GM12878 (cell line): ENCODE results near the gene C1orf21.

Source experiments
- BHLHE40 ChIP-seq, 2 experiments: fragments of 450-650 bp in 1 of 2; IDR thresholded peaks; 2 replicates each; pipeline ENCODE4 v1.6.1; 2011 to 2017; ENCODE audit warnings: low read depth in 2 of 2, borderline replicate concordance in 1 of 2, improper control_type of control experiment in 1 of 2, low read length in 1 of 2, mild to moderate bottlenecking in 1 of 2
- CTCF ChIP-seq, 3 experiments: IDR thresholded peaks in 2 of 3; conservative IDR thresholded peaks in 1 of 3; 2 replicates each; pipeline ENCODE4 v1.5.1; 2011; ENCODE audit warnings: low read depth in 3 of 3, low read length in 3 of 3, mild to moderate bottlenecking in 3 of 3, control low read depth in 2 of 3, moderate library complexity in 2 of 3, inconsistent platforms in 1 of 3, mixed read lengths in 1 of 3; ENCODE audit not compliant: control insufficient read depth in 2 of 3, insufficient read depth in 1 of 3; ENCODE audit errors: extremely low read depth in 1 of 3
- JUNB ChIP-seq: IDR thresholded peaks from 2 replicates; pipeline ENCODE4 v1.6.1; 2016; ENCODE audit warnings: antibody characterized with exemption, mild to moderate bottlenecking
- JUND ChIP-seq: IDR thresholded peaks from 2 replicates; pipeline ENCODE4 v1.6.1; 2012; ENCODE audit warnings: low read depth, mild to moderate bottlenecking, low read length, improper control_type of control experiment, moderate library complexity
- LARP7 ChIP-seq: fragments of 450-650 bp; IDR thresholded peaks from 2 replicates; pipeline ENCODE4 v1.6.1; 2017; ENCODE audit warnings: mild to moderate bottlenecking
- POLR2A ChIP-seq: IDR thresholded peaks from 2 replicates; pipeline ENCODE4 v1.6.1; 2011; ENCODE audit warnings: low read depth, mild to moderate bottlenecking, low read length
- RB1 ChIP-seq: fragments of 450-650 bp; formaldehyde crosslinking; IDR thresholded peaks from 2 replicates; pipeline ENCODE4 v1.6.1; 2017; ENCODE audit warnings: mild to moderate bottlenecking, borderline replicate concordance
- SIN3A ChIP-seq: IDR thresholded peaks from 2 replicates; pipeline ENCODE4 v1.6.1; 2012; ENCODE audit warnings: low read depth, low read length, improper control_type of control experiment
- SP1 ChIP-seq: IDR thresholded peaks from one replicate; pipeline ENCODE4 v1.6.1; 2011; ENCODE audit warnings: low read depth, low read length
- TAF1 ChIP-seq: IDR thresholded peaks from 2 replicates; pipeline ENCODE4 v1.6.1; 2011; ENCODE audit warnings: mild to moderate bottlenecking, low read depth, low read length, borderline replicate concordance
- TF ChIP-seq, protein P1 (sequence below): IDR thresholded peaks from 2 replicates; pipeline ENCODE4 v1.6.1; 2012; ENCODE audit warnings: low read length, inconsistent platforms

GRCh38 chr1:184643661-184644060, 256.8 kb downstream of the C1orf21 start:
- no peak for TF ChIP-seq SIN3A
- no peak for TF ChIP-seq SP1
- no peak for TF ChIP-seq TAF1
- TF ChIP-seq LARP7 = no peak
- no peak for TF ChIP-seq JUND
- TF ChIP-seq, protein P1, sequence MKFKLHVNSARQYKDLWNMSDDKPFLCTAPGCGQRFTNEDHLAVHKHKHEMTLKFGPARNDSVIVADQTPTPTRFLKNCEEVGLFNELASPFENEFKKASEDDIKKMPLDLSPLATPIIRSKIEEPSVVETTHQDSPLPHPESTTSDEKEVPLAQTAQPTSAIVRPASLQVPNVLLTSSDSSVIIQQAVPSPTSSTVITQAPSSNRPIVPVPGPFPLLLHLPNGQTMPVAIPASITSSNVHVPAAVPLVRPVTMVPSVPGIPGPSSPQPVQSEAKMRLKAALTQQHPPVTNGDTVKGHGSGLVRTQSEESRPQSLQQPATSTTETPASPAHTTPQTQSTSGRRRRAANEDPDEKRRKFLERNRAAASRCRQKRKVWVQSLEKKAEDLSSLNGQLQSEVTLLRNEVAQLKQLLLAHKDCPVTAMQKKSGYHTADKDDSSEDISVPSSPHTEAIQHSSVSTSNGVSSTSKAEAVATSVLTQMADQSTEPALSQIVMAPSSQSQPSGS = no peak
- no peak for TF ChIP-seq JUNB
- TF ChIP-seq POLR2A = no peak
- no peak for TF ChIP-seq RB1
- TF ChIP-seq BHLHE40 (IDR thresholded peaks at IDR 0.05; ENCODE audit: borderline replicate concordance in 1 of 2, low read depth in 2 of 2, low read length in 1 of 2) = no peak
- no peak for TF ChIP-seq CTCF (IDR thresholded peaks at IDR 0.05 in 2 of 3, conservative IDR thresholded peaks at IDR 0.05 in 1 of 3; ENCODE audit: control insufficient read depth in 2 of 3, extremely low read depth in 1 of 3, insufficient read depth in 1 of 3, low read depth in 3 of 3, low read length in 3 of 3)
